Stimulated activated CD8-positive, alpha-beta memory T cell treated with anti-CD3 and anti-CD28 coated beads, Interleukin-15, amount 100 ng/mL, for 24 hours (primary cell): ENCODE measurements around the gene RSRC2.
"Not testable (repeated sequence)": the region's sequence is repeated elsewhere in the genome, so short reads cannot be mapped to it uniquely, and the experiment has no call there.

Experiments
- DNase-seq: peaks from one replicate; pipeline ENCODE4 v3.0.0-alpha.2; 2020; ENCODE audit warnings: low read depth

Gene RSRC2

DNA sequence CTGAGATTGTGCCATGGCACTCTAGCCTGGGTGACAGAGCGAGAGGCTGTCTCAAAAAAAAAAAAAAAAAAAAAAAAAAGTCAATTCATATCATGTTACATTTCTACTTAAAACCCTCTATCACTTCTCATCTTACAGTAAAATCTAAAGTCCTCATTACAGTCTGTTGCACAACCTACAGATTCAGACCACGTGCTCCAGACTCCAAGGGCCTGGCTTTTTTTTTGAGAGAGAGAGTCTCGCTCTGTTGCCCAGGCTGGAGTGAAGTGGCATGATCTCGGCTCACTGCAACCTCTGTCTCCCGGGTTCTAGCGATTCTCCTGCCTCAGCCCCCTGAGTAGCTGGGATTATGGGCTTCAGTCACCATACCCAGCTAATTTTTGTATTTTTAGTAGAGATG lies 40.4 kb downstream of the RSRC2 start:
- DNase-seq: not testable (repeated sequence)

DNA sequence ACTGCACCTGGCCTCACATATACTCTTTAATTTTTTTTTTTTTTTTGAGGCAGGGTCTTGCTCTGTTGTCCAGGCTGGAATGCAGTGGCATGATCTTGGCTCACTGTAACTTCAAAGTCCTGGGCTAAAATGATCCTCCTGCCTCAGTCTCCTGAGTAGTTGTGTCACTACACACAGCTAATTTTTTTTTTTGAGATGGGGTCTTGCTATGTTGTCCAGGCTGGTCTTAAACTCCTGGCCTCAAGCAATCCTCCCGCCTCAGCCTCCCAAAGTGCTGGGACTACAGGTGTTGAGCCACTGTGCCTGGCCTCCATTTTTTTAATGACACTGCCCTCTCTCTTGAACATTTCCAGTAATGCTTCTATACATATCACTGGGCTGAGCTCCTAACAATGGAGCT lies 42.4 kb downstream of the RSRC2 start:
- DNase-seq: not testable (repeated sequence)

DNA sequence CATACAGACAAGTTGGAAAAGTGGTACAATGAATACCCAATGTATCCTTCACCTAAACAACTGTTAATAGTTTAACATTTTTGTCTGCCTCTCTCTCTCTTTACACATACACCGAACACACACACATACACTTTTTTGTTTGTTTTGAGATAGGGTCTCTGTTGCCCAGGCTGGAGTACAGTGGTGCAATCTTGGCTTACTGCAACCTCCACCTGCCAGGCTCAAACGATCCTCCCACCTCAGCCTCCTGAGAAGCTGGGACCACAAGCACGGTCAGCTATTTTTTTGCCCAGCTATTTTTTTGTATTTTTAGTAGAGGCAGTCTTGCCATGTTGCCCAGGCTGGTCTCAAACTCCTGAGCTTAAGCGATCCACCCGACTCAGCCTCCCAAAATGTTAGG lies 42.8 kb downstream of the RSRC2 start:
- no peak for DNase-seq

DNA sequence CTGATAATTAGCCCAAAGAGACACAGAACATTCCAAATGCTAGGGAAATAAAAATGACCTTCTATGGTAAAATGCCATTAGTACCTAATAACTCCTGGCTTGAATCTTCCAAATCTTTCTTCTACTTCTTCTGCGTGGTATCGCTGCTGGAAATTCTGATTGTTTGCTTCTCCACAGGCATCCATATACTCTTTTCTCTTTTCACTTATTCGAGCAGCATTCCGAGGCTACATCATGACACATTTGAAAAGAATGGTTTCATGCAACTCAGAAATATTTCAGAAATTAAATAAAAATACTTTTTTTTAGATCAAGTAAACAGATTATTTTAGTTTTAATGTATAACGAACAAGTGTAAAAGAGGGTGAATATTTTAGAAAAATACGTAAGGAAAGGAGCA lies 44.9 kb downstream of the RSRC2 start:
- DNase-seq: no peak

DNA sequence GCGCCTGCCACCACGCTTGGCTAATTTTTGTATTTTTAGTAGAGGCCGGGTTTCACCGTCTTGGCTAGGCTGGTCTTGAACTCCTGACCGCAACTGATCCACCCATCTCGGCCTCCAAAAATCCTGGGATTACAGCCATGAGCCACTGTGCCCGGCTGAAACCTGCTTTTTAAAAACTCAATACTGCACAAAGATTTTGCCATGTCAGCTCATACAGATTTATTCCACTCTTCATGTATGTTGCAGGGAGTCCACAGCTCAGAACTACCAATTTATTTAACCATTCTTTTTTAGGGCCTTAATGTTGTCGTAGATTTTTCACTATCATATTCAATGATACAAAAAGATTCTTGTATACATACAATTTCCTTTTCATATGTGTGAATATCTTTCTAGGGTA lies 46.0 kb downstream of the RSRC2 start:
- DNase-seq: no peak

DNA sequence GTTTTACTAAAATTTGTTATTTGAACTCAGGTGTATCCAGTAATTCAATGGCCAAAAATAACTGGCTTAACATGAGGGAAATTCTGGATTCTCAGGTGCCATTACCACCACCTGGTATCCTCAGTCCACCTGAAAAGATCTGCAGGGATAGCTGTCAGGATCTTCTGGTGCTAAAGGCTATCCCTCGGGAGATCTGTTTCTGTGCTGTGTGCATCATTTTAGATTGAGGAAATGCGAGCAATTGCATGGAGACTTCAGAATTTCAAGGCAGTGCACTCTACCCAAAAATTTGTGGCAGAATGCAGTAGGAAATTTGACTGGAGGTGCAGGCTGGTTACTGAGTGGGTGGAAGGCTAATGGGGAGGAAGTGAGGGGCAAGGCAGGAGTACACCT lies 52.4 kb downstream of the RSRC2 start:
- no peak for DNase-seq

DNA sequence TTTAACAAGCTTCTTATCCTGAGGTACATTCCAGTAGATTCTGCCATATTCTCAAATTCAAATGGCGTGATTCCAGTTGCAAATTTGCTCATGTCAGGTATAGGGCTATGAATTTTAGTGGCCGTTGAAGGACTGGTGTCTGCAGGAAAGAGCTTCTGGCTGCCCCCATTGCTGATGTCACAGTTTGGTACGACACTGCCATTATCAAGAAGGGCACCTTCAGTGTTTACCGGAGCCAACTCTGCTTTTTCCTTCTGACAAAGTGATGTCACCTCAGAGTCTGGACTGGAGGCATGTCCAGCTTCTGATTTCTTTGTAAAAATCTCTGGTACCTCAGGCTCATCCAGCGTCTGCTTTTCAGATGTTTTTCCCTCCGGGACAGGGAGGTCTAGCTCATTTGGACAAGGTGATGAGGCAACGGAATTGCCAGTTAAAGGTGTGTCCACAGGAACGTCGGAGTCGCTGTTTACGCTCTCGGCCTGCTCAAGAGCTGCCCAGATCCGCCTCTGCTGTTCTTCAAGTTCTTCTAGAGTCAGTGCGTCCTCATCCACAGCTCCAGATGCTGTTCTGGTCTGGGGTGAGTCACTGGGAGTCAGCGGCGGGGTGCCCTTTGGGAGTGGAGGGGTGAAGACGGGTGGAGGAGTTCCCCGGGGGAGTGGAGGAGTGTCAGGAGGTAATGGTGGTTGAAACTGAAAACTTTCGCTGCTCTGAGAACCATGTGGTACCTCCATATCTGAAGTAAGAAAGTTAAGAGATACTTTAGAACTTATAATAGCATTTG lies 53.0 kb downstream of the RSRC2 start:
- no peak for DNase-seq

DNA sequence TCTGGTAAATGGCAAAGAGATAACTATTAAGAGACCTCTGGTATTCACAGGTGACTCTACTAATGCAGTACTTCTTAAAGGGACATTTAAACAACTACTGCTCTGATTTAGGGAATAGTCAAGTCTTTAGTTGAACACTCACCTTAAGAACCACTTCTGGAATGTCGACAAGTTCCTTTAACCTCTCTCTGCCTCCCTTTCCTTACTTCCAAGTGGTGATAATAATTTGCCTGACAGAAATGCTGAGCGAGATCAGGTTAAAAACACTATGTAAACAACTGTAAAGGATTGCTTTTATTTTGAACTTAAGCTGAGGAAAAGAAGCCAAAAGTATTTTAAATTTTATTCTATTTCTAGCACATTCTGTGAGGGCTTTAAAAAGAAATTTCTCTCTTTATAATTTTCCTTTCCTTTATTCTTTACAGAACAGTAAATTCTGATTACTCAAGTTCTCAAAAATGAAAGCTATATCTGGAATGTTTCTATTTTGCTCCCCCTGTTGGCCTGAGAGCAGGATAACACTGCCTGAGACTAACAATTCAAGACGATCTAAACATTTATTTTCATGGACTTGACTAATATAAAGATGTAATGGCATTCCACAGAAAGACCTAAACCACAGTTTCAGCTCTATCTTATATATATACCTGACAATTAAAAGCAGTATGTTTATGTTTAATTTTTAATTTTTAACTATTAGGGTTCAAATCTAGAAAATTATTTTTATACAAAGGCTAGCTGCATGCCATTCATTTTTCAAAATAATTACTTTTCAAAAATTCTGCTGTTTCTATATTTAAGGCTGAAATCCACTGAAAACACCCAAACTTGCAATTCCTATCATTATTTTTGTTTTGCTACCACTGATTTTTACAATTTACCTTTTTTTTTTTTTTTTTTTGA lies 55.2 kb downstream of the RSRC2 start:
- no peak for DNase-seq

DNA sequence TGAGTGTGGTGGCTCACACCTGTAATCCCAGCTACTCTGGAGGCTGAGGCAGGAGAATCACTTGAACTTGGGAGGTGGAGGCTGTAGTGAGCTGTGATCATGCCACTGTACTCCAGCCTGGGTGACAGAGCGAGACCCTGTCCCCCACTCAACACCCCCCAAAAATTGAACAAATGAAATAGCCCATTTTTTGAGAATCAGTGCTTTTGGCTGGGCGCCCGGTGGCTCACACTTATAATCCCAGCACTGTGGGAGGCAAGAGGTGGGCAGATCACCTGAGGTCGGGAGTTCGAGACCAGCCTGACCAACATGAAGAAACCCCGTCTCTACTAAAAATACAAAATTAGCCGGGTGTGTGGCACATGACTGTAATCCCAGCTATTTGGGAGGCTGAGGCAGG lies 56.2 kb downstream of the RSRC2 start:
- DNase-seq: not testable (repeated sequence)

DNA sequence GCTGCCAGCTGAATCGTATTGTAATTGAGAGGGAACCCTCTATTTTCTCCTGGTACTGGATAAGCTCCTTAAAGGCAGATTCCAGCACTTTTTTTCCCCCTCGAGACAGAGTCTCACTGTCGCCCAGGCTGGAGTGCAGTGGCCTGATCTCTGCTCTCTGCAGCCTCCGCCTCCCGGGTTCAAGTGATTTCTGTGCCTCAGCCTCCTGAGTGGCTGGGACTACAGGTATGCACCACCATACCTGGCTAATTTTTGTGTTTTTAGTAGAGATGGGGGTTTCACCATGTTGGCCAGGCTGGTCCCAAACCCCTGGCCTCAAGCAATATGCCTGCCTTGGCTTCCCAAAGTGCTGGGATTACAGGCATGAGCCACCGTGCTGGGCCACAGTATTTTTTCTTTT lies 56.9 kb downstream of the RSRC2 start:
- DNase-seq: not testable (repeated sequence)

DNA sequence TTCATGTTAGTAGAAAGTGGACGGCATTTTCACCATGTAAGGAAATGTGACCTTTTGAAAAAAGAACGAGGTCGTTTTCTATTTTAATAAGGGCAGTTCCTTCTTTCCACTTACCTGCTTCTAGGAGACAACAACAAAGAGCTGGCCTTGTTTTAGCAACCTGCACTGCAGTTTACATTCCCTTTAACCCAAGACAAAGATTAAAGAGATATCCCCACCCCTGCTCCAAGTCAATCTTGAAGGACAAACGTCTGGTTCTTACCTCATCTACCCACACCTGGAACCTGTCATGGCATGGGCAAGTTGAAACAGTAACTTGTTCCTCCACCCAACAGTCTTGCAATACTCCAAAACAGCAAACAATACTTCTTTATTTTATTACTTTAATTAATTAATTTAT lies 58.8 kb downstream of the RSRC2 start:
- no peak for DNase-seq

DNA sequence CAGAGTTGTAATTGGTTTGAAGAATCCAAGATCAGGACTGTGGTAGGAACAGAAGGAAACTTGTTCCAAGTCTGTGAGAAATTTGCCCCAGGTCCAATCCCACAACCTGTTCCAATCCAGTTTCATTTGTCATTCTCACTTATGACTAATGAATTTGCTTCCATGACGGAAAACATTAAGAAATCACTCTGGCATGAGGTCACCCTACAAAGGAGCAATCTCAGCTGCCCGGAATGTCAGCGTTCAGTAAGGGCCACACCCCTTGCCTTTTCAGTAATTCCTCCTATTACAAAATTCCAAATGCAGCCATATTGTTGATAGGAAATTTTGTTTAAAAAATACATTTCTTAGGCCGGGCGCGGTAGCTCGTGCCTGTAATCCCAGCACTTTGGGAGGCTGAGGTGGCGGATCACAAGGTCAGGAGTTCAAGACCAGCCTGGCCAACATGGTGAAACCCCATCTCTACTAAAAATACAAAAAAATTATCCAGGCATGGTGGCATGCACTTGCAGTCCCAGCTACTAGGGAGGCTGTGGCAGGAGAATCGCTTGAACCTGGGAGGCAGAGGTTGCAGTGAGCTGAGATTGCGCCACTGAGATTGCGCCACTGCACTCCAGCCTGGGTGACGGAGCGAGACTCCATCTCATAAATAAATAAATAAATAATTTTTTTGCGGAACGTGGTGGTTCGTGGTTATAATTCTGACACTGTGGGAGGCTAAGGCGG lies 62.3 kb downstream of the RSRC2 start:
- not testable (repeated sequence) for DNase-seq

DNA sequence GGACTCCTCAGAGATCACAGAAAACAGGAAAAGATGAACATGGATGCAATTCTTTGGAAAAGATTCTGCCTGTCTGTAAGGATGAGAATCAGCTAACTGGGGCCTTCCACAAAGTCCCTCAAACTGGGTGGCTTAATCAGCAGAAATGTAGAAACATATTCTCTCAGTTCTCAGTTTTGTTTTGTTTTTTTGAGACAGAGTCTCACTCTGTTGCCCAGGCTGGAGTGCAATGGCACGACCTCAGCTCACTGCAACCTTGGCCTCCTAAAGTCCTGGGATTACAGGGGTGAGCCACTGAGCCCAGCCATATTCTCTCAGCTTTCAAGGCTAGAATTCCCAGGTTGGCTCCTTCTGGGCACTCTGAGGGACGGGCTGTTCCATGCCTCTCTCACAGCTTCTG lies 66.1 kb downstream of the RSRC2 start:
- no peak for DNase-seq

DNA sequence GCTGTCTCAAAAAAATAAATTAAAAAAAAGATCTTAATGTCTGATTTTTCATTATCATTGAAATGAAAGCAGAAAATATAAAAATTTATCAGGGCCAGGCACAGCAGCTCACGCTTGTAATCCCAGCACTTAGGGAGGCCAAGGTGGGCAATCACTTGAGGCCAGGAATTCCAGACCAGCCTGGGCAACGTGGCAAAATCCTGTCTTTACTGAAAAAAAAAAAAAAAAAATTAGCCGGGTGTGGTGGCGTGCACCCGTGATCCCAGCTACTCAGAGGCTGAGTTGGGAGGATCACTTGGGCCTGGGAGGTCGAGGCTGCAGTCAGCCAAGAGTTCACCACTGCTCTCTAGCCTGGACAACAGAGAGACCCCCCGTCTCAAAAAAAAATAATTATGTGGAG lies 66.7 kb downstream of the RSRC2 start:
- DNase-seq: no peak

DNA sequence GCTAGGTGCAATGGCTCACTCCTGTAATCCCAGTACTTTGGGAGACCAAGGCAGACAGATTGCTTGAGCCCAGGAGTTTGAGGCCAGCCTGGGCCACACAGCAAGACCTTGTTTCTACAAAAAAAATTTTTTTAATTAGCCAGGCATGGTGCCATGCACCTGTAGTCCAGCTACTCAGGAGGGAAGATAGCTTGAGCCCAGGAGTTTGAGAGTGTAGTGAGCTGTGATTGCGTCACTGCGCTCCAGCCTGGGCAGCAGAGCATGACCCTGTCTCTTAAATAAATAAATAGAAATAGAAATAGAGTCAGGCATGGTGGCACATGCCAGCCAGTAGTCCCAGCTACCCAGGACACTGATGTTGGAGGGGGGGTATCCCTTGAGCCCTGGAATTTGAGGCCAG lies 67.5 kb downstream of the RSRC2 start:
- no peak for DNase-seq

DNA sequence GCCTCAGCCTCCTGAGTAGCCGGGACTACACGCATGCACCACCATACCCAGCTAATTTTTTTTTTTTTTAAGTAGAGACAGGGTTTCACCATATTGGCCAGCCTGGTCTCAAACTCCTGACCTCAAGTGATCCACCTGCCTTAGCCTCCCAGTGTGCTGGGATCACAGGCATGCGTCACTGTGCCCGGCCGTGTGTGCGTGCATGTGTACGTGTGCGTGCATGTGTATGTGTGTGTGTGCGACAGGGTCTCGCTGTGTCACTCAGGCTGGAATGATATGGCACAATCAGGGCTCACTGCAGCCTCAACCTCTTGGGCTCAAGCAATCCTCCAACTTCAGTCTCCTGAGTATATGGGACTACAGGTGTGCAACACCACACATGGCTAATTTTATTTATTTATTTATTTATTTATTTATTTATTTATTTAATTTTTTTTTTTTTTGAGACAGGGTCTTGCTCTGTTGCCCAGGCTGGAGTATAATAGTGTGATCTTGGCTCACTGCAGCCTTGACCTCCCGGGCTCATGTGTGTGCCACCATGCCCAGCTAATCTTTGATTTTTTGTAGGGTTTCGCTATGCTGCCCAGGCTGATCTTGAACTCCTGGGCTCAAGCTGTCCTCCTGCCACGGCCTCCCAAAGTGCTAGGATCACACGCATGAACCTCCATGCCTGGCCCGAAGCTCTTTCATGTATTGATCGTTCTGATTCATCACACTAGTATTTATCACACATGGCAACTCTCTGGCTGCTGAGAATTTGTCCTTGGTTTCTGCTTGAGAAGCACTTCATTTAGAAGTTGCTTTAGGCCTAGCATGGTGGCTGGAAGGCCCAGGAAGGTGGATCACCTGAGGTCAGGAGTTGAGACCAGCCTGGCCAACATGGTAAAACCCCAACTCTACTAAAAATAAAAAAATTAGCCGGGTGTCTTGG lies 68.4 kb downstream of the RSRC2 start:
- DNase-seq: no peak

DNA sequence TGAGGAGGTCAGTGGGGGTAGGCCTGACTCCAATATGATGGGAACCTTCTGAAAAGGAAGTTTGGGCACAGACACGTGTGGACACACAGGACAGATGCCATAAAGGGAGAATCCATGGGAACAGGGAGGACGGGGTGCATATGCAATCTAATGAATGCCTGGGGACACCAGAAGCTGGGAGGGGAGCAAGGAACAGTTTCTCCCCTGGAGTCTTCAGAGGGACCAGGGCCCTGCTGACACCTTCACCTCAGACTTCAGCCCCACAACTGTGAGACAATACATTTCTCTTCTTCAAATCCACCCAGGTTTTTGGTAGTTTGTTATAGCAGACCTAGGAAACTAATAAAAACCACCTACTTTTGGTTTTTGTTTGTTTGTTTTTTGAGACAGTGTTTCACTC lies 69.1 kb downstream of the RSRC2 start:
- no peak for DNase-seq

DNA sequence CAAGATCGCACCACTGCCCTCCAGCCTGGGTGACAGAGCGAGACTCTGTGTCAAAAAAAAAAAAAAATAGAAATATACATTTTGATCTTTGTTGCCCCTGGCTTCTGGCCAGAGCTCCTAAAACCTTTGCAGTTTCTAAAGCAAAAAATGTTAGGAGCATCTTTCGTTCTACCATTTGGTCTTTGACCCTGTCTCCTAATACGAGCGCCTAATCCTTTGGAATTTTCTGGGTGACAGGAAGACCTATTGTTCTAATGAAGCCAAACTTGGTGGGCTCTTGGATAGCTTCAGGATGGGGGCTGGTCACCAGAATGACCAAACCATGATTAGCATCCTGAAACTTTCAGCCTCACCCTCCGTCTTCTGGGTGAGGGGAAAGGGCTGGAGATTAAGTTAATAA lies 72.0 kb downstream of the RSRC2 start:
- DNase-seq: no peak

DNA sequence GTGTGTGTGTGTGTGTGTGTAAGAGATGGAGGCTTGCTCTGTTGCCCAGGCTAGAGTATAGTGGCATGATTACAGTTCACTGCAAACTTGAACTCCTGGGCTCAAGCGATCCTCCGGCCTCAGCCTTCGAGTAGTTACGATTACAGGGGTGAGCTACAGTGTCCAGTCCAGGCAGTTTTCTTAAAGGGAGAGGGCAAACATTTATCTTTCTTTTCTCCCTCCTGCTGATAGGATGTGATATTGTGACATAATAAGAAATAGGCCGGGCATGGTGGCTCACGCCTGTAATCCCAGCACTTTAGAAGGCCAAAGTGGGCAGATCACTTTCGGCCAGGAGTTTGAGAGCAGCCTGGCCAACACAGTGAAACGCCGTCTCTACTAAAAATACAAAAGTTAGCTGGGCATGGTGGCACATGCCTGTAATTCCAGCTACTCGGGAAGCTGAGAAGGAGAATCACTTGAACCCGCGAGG lies 72.5 kb downstream of the RSRC2 start:
- no peak for DNase-seq
